D721Med (cell line): ENCODE measurements around the gene BTN3A1.

Experiments
- DNase-seq: peaks from one replicate; pipeline ENCODE4 v3.0.0; 2011; ENCODE audit warnings: low spot score; ENCODE audit not compliant: insufficient read length
- FAIRE-seq: peaks from 2 replicates; lab custom pipeline; 2011; peaks lifted over from hg19 to GRCh38; lab: Jason Lieb, UNC
- CTCF ChIP-seq: IDR thresholded peaks from 2 replicates; pipeline ENCODE4 v1.5.1; 2012; ENCODE audit warnings: mild to moderate bottlenecking, control low read depth; ENCODE audit not compliant: insufficient read depth; ENCODE audit errors: missing control alignments

Gene BTN3A1

GRCh38 chr6:26379740-26380139 is 22.3 kb upstream of the BTN3A1 start:
- DNase-seq (no peak), FAIRE-seq (no peak)
- TF ChIP-seq CTCF: no peak

GRCh38 chr6:26380256-26380655 is 21.8 kb upstream of the BTN3A1 start:
- DNase-seq (no peak), FAIRE-seq (no peak)
- TF ChIP-seq CTCF: no peak

- no peak for FAIRE-seq
- TF ChIP-seq CTCF: no peak
- DNase-seq: no peak
Observed at GRCh38 chr6:26382121-26382520, 20.0 kb upstream of the BTN3A1 start.

GRCh38 chr6:26383624-26384417 is 18.3 kb upstream of the BTN3A1 start:
- DNase-seq (no peak), FAIRE-seq (no peak)
- no peak for TF ChIP-seq CTCF

- DNase-seq (no peak), FAIRE-seq (no peak)
- TF ChIP-seq CTCF: no peak
Observed at GRCh38 chr6:26385734-26386125, 16.3 kb upstream of the BTN3A1 start.

- no peak for TF ChIP-seq CTCF
- FAIRE-seq (no peak), DNase-seq (no peak)
Observed at GRCh38 chr6:26387565-26387964, 14.5 kb upstream of the BTN3A1 start.

- FAIRE-seq: no peak
- TF ChIP-seq CTCF: no peak
- DNase-seq: no peak
Observed at GRCh38 chr6:26388014-26388413, 14.1 kb upstream of the BTN3A1 start.
